DMS53 treated with DMSO at 0.1 percent for 48 hours (cell line): ENCODE measurements around the gene COX19.

Source experiments
- DNase-seq: peaks from one replicate; lab custom pipeline; 2025; ENCODE audit not compliant: unreplicated experiment; lab: John Stamatoyannopoulos, UW

Gene COX19

DNA sequence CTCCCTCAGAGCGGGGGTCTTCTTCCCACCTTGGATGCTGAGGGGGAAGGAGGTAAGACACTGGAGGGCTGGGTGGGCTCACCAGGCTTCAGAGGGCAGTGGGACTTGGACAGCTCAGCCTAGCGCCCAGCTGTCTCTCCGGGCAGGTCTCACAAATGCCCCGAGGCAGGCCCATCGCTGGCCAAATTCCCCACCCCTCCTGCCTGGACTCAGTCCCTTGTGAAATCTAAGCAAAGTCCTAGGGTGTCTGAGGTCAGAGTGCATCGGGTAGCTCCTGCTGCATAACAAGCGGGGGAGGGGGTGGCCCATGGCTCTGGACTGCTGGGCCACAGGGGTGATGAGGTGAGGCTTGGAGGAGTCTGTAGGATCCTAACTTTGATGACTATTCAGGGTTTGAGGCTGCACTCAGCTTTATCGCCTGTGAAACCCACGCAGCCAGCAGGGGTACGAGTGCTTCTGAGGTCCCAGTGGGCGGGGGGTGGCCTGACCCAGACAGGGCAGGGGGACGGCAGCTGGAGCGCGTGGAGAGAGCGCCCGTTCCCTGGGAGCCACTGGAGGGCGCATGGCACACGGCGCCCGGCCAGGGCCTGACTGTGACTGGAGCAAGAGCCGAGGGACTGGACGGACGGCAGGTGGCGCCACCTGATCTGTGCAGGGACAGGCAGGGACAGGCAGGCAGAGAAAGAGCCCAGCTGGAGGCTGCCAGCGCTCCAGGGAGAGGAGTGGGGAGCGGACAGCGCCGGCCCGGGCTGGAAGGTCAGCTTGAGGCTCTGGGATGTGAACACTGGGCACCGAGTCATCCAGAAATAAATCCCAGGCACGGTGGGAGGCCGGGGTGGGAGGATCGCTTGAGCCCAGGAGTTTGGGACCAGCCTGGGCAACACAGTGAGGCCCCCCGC is 17.6 kb upstream of the COX19 start:
- peak; percentile 89 for DNase-seq

DNA sequence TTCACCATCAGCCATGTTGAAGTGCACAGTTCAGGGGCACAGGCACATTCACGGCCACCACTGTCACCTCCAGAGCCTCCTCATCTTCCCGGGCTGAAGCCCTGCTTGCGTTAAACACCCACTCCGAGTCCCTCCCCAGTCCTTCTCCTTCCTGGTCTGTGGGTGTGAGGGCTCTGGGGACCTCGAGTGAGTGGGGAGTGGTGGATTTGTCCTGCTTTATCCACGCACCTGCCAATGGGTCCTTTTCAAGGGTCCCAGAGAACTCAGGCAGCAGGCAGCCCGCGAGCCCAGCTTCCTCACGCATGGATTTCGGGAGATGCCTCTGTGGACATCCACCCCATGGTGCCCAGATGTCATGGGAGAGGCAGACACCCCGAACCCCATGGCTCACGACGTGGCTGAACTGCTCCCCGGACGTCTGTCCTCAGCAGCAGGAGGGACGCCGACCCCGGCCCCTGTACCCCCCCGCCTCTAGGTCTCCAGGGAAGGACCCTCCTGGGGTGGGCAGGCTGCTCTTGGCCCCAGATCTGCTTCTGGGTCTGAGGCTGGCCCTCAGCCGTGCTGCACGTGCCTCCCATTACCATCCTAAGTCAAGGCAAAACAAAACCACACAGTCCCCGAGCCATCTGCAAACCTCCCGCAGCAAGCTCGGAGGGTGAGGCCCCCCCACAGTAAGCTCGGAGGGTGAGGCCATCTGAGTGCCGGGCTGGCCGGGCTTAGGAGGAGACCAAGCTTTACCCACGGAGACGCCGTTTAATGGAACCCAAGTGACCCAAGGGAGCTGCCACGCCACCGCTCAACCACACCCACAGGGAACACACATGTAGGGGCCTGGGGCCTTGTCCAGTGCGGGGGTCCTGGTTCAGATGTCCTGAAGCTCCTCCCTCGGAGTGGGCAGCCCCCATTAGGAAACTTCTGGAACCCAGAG is 16.6 kb upstream of the COX19 start:
- DNase-seq: no peak

DNA sequence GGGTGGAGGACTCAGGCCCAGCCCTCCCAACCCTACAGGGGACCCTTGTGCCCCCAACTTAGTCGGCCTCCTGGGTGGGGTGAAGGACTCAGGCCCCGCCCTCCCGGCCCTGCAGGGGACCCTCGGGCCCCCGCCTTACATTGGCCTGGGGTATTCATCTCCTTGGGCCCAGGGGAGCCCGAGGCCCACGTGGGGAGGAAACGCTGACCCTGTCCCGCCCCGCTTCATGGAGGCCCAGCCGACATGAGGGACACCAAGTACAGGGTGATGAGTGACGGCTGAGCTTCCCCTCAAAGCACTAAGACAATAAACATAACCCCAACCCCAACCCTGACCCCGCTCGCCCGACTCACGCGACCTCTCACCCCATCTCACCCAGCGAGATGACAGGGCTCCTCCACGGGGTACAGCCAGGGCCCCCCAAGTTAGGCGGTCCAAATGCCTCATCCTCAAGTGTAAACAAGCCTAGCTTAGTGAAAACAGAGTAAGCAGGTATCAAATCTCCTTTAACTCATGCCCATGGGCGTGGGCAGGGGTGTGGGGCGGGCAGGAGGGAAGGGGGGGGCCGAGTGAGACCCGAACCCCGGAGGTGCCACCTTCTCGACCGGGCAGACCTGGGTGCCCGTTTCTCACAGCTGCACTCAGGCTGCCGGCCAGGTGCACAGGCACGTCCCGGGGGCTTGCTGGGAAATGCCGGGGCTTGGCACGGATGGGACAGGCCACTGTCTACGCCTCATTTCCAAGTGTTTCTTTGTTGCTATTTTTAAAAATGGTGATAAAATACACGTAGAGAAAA is 15.8 kb upstream of the COX19 start:
- DNase-seq: no peak

DNA sequence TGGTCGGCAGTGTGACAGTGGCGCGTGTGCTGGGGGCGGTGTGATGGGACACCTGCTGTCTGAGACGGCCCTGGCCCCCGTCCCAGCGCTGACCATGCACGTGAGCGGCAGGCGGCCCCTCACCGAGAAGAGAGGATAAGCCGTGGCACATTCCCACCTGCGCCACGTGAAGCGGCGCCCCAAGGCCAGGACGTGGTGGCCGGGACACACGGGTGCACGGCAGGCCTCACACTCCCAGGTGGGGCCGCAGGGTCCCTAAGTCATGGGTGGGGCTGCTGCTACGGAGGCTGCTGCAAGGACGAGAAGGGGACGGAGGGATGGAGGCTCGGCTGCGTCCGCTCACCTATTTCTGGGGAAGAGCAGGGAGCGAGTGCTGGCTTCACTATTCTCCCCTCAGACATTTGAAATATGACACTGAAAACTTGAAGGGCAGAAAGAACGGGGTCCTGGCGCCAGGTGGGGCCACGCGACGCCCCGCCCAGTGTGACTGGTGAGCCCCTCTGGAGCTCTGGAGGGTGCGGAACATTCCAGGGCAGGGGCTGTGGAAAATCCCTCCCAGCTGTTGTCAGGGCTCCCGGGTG is 15.1 kb upstream of the COX19 start:
- DNase-seq: no peak

DNA sequence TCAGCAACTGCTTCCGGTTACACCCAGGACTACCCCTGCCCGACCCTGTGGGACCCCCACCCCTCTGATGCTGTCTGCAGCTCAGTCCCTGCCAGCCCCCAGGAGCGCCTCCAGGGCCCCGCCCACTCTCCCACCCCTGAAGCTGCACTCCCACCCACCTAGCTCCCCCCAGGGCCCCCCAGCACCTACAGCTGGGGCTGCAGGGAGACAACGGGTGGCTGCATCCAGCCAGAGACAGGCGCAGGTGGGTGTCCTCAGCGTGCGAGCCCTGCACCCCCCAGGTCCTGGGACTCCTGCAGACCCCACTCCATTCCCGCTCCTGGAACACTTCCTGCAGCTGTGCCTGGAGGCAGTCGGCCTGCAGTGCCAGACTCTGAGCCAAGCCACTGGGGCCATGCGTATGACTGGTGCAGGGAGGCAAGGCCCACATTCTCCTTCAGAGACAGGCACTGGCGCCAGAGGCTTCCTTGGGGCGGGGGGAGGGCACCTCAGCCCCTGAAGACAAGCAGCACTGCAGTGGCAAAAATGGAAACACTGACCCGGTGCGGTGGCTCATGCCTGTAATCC is 13.7 kb upstream of the COX19 start:
- no peak for DNase-seq

DNA sequence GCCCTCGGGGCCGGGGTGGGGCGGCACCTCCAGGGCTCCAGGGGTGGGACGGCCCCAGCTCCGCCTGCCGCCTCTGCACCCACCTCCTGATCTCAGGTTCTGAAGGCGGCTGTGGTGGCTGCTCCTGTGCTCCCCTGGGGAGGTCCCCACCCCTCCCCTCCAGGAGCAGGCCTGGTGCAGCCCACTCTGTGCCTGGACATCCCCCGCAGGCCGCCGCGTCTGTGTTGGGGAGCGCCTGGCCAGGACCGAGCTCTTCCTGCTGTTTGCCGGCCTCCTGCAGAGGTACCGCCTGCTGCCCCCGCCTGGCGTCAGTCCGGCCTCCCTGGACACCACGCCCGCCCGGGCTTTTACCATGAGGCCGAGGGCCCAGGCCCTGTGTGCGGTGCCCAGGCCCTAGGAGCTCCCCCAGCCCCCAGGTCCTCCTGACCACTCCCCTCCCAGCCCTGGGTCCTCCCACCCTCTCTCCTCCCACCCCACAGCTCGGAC is 13.1 kb upstream of the COX19 start:
- no peak for DNase-seq

DNA sequence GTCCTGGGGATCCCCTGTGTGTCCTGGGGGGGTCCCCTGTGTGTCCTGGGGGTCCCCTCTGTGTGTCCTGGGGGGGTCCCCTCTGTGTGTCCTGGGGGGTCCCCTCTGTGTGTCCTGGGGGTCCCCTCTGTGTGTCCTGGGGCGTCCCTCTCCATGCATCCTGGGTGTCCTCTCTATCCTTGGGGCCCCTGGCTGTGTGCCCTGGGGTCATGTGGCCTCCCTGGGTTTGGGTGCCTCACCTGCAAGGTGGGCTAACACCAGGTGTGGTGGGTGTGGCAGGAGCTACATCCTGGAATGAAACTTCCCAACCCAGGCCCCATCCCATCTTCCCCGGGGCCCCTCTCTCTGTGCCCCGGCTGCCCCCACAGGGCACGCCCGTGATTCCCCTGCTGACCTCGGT is 12.6 kb upstream of the COX19 start:
- no peak for DNase-seq

DNA sequence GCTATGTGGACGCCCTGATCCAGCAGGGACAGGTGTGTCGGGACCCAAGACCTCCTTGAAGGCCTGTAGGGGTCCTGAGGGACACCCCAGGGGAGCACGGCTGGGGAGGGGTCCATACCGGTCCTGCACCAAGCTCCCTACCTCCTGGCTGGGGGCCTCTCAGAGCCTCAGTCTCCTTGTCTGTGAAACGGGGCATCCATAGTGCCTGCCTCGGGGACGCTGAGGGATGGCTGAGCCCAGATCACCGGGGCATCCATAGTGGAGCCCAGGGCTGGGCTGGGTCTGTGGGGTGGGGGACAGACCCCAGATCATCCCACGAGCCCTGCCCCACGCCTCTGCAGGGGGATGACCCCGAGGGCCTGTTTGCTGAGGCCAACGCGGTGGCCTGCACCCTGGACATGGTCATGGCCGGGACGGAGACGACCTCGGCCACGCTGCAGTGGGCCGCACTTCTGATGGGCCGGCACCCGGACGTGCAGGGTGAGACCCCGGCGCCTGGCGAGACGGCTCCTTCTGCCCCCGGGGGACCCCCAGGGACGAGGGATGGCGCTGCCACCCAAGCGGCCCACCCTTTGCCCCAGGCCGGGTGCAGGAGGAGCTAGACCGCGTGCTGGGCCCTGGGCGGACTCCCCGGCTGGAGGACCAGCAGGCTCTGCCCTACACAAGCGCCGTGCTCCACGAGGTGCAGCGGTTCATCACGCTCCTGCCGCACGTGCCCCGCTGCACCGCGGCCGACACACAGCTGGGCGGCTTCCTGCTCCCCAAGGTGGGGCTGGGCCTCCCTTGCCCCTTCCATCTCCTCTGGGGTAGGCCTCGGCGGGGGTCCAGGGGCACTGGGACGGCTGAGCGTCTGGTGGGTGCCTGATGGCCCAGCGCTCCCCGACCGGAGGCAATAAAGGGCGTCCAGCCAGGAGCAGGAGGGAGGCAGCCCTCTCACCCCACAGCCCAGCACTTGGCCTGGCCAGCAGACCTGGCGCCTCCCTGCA is 11.7 kb upstream of the COX19 start:
- DNase-seq: peak; percentile 51

DNA sequence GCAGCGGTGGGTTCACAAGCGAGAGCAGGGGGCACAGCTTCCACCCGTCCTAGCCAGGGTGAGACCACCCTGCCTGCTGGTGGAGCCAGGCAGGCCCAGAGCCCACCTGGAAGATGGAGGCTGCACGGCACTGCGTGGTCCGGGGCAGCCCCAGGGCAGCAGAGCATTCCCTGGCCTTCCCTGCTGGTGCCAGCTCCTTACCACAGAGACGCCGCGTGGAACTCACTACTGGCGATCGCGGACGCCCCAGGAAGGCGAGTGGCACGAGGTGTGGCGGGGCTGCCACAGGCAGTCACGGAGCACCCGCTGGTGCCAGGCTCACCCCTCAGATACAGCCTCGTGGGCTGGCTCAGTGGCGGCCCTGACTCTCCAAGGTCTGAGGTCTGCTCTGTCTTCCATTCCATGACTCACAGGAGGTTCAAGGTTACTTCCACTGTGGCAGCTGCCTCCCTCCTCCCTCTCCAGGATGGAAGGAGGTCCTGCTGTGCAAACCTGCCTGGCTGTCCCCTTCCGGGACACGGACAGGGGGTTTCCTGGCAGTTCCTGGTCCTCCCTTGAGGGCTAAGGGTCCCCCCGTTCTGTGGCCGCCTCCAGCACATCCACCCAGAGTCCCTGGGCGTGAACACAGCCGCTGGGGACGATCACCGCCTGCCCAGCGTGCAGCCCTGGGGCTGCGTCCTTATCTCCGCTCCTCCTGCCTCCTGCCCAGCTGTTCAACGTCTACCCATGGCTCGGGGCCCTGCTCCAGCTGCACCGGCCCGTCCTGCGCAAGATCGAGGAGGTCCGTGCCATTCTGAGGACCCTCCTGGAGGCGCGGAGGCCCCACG is 10.8 kb upstream of the COX19 start:
- peak; percentile 18 for DNase-seq

DNA sequence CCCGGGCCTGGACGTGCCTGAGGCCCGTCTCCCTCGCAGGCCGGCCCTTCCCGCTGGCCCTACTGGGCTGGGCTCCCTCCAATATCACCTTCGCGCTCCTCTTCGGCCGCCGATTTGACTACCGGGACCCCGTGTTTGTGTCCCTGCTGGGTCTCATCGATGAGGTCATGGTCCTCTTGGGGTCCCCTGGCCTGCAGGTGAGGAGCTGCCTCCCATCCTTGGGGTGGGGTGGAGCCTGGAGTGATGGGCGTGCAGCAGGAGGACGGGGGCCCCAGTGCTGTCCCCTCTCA is 9.7 kb upstream of the COX19 start:
- DNase-seq: no peak

DNA sequence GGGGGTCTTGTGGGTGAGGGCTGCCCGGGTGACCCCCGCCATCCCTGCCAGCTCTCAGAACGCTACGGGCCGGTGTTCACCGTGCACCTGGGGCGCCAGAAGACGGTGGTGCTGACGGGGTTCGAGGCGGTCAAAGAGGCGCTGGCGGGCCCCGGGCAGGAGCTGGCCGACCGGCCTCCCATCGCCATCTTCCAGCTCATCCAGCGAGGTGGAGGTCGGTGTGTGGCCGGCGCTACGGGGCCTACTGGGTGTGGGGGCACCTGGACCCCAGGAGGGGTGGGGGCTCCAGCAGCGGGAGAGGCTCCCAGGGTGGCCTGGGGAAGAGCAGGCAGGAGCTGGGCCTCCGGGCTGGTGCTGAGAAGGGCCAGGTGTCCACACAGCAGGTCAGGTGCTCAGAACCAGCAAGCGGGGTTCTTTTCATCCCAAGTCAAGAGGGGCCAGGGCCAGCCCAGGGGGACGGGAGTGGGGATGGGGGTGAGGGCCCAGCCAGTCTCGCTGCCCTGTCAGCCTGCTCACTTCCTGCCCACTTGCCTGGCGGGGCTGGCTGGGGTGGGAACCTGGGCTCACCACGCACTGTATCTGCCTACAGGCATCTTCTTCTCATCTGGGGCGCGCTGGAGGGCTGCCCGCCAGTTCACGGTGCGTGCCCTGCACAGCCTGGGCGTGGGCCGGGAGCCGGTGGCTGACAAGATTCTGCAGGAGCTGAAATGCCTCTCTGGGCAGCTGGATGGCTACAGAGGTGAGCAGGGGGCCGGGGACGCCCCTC is 9.2 kb upstream of the COX19 start:
- no peak for DNase-seq

DNA sequence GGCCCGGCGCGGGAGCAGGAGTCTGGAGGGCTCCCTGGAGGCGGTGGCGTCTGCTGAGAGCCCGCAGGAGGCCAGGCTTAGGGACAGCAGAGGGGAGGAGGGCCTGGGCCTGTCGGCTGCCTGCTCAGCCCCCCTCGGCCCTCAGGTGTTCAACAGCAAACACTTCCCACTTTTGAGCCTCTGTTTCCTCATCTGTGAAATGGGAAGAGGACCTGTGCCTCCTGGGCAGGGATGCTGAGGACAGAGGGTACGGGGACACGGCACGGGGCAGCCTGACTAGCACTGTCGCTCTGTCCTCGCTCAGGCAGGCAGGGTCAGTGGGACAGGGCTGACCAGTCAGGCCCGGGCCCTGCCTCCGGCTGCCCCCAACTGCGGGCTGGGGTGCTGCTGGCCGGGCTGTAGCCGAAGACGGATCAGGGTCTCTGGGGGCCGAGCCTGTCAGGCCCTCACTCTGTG is 8.3 kb upstream of the COX19 start:
- no peak for DNase-seq

DNA sequence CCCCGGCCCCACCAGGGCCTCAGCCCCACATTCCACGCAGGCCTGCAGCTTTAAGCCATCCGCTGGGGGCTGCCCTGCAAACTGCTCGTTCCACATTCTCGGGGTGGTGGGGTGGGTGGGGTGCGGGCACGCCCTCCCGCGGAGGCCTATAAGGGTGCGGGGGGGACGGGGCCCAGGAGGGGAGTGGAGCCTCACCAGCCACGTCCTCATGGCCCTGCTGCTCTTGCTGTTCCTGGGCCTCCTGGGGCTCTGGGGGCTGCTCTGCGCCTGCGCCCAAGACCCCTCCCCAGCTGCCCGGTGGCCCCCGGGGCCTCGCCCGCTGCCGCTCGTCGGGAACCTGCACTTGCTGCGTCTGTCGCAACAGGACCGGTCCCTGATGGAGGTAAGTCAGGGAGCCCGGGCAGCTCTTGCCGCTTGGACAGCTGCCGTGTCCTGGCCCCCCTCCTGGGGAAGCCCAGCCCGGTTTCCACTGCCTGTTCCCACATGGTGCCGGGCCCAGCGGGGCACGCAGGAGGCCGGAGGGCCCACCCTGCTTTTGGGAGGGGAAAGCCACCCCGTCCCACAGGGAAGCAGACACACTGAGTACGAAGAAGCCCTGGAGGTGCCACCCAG is 7.8 kb upstream of the COX19 start, which contains the start of gene CYP2W1:
Gene CYP2W1 (plus strand): TSS at position 178 of the 612 bp plus-strand sequence. CDS start 31 bp downstream, at position 209.
- DNase-seq: no peak

DNA sequence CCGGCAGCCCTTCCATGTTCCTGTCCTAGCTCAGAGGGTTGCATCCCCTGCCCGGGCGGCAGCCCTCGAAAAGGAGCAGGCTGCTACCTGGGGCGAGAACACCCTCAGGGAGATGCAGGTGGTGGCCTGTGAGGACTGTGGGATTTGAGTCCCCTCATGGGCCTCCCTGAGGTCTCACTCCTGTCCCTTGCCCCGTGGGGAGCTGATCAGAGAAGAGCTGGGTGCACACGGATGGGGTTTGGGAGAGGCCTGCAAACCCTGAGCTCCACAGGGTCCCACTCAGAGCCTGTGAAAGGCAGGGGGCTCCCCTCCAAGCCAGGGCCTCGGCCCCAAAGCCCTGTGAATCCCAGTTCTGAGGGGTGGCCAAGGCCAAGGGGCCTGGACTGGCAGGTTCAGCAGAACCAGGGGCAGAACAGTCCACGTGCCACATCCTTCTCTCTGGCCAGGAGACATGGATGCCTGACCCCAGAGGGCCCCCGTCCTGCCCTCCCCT is 7.2 kb upstream of the COX19 start:
- no peak for DNase-seq

DNA sequence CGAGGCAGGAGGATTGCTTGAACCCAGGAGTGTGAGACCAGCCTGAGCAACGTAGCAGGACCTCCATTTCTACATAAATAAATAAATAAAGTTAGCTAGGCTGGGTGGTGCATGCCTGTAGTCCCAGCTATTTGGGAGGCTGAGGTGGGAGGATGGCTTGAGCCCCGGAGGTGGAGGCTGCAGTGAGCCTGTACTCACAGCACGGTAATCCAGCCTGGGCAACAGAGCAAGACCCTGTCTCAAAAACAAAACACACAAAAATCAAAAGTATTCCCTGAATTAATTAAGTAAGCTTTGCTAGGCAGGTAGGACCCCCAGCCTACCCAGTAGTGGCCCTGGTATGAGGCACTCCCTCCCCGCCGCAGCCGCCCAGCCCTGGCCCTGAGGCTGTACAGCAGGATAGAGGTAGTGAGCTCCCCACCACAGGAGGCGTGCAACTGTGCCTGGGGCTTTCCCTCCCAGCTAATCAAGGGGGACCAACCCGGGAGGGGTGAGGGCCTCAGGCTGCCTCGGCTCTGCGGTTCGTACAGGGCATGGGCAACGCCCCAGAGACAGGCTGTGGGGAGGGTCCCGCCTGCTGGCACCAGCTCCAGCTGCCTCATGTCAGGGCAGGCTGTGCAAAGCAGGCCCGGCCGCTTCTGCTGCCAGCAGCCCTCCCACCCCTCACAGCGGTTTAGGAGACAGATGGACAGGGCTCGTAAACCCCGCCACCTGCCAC is 6.6 kb upstream of the COX19 start:
- no peak for DNase-seq

DNA sequence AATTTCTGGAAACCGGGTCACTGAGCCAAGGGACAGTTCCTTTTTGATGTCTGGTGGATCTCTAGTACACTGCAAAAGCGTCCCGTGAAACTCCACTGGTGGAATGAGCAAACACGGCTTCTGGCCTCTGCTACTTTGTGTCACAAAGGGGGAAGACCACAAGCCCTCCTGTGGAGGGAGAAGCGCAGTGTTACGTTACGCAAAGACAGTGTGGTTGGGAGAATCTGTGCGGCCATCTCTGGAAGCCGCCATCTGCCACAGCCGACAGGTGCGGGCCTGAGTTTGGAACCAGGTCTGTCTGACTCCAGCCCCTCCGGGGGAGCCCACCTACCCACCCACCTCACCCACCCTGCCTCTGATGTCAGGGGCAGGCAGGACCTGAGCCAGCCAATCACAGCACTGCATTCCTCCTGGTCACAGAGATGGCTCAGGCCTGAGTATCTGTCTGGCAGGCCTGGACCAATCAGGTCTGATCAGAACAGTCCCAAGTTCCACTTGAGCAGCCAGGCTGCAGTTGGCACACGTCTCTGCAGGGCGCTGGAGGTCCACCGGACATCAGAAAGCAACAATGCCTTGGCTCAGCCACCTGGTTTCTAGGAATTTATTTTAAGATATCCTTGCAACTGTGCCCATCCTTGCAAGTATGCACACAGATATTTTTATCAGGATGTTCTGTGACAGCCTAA is 4.7 kb upstream of the COX19 start:
- DNase-seq: no peak
